ENCODE measurements around the gene CELF2.

GRCh38 chr10:11236234-11236633, 218.6 kb downstream of the CELF2 start:
- TF ChIP-seq CTCF (IDR thresholded peaks at IDR 0.05; ENCODE audit: borderline replicate concordance, extremely low read depth, low read length, poor library complexity, severe bottlenecking) (no peak), EZH2 (IDR thresholded peaks at IDR 0.05; ENCODE audit: borderline replicate concordance, low read depth, low read length, severe bottlenecking) (no peak)

Data from DND-41 (cell line).